RCC 7860 (cell line): ENCODE results near the gene RAB26.
"Not testable (repeated sequence)": the region's sequence is repeated elsewhere in the genome, so short reads cannot be mapped to it uniquely, and the experiment has no call there.

Experiments
- DNase-seq: peaks from one replicate; pipeline ENCODE4 v3.0.0-alpha.2; 2015; ENCODE audit warnings: low spot score
- FAIRE-seq: peaks from 2 replicates; lab custom pipeline; 2012; peaks lifted over from hg19 to GRCh38; lab: Jason Lieb, UNC

RAB26 gene, protein sequence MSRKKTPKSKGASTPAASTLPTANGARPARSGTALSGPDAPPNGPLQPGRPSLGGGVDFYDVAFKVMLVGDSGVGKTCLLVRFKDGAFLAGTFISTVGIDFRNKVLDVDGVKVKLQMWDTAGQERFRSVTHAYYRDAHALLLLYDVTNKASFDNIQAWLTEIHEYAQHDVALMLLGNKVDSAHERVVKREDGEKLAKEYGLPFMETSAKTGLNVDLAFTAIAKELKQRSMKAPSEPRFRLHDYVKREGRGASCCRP

DNA sequence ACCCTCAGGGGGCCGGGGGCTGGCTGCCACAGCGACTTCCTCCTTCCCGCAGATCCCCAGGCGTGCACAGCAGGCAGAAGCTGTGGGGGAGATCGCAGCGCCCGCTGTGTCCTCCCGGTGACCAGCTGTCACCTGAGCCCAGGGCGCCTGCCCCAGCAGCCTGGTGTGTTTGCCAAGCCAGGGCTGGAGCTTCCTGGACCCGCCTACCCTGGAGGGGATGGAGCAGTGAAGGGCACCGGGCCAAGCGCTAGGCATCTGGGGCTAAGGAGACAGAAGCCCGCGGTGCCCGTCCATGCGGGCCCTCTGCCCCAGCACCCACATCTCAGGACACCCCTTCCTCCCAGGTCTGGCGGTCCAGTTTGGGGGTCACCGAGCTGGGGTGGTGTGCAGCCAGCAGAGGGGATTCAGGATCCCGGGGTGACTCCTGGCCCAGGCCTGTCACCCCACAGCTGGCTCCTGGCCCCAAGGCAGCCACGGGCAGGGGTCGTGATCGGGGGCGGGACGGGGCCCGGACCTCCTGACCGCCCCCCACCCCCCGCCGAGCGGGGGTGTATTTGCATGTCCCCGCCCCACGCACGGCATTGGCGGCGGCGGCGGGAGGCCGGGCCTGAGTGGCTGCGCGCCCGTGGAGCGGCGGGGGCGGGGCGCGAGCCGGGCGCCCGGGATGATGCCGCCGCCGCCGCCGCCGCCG is at the start of gene RAB26:
Gene RAB26 (plus strand): TSS at position 645 of the 691 bp plus-strand sequence. CDS start 159 bp downstream, outside the sequence.
- peak; percentile 75 for DNase-seq
- no peak for FAIRE-seq

DNA sequence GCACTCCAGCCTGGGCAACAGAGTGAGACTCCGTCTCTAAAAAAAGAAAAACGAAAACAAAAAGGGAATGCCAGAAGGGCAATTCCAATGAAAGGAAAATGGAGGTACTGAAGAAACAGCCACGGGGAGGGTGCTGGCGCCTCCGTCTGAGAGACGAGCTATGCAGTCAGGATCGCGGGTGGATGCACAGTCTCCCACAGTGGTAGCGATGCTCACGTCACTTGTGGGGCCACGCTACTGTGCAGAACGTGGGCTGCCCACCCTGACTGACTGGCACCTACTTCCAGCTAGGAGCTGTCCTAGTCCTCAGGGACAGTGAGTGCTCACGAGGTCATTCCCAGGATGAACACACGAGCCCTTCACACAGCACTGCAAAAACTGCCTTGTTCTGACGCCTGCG is 46.8 kb upstream of the RAB26 start:
- FAIRE-seq, DNase-seq: not testable (repeated sequence)

DNA sequence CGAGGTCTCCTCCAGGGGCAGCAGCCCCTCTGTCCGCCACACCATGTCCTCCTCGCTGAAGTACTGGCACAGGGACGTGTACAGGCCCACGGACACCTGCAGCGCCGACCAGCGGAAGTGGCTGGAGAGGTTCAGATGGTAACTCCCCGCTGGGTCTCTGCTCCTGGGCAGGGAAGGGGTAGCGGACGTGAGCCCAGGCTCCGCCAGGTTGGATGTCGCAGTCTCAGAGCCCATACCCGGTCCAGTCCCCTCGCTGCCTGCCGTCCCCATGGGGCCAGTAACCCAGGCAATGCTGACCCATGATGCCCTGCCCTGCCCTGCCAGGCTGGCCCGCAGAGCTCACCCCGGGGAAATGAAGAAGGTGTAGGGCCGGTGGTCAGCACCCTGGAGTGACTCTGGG is 46.0 kb upstream of the RAB26 start:
- DNase-seq = no peak

DNA sequence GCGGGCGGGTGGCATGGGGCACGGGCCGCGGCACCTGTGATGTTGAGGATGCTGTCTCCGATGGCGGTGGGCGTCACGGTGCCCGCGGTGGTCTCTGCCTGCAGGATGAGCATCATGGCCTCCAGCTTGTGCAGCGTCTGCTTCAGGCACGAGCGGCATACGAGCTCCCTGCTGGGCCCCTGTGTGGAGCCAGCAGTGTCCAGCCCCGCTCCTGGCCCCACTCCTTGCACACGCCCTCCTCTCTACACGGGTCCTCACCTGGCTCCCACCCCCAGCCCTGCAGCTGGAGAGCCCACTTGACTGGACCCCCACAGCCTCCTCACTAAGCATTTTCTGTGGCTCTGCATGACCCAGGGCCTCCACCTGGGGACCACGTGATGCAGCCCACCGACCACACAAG is 44.0 kb upstream of the RAB26 start:
- DNase-seq, FAIRE-seq: not testable (repeated sequence)

More for the DNA sequence above, 46.0 kb upstream of the RAB26 start:
- no peak for FAIRE-seq

DNA sequence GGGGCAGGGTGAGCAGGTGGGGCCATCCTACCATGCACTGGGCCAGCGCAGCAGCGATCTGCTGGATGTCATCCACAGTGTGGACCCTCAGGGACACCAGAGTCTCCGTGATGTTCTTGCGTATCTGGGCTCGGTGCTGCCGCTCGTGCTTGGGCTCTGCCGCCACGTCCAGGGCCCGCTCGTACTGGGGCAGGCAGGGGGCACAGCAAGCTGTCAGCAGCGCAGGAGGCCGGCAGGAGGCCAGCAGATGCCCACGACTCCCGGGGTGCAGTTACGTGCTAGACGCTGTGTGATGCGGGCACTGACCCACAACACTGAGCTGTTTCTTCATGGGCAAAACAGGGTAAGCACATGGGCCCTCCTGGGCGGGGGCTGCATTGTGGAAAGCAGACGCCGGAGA is 43.1 kb upstream of the RAB26 start:
- not testable (repeated sequence) for FAIRE-seq, DNase-seq

DNA sequence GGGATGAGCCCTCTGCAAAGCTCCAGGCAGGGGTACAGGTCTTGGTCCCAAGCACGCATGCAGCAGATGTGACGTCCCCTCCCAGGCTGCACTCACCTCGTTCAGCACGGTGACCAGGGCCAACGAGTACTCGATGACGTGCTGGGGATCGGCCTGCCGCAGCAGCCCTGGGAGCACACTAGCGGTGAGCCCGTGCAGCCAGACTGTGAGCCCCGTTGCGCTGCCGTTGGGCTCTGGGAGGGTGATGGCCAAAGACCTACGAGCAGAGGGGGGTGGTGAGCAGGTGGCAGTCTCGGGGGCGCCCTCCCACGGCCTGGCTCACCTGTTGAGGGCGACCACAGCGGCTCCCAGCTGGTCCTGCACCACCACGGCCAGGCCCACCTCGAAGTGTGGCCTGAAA is 42.7 kb upstream of the RAB26 start:
- not testable (repeated sequence) for FAIRE-seq, DNase-seq

DNA sequence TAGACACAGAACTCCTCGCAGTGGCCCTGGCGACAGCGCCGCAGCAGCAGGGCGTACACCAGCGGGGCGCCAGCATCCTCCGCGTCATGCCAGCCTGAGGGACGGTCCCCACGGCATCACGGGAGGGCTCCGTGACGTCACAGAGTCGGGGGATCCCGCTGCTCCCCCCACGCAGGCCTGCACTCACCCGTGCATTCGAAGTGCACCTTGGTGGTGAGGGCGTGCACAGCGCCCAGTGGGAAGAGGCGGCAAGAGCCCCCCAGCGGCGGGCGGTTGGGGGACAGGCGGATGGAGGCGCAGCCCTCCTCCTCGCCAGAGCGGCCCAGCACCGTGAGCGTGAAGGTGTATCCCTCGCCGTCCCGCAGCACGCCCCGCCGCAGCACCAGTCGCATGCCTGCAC is 42.2 kb upstream of the RAB26 start:
- not testable (repeated sequence) for FAIRE-seq, DNase-seq

DNA sequence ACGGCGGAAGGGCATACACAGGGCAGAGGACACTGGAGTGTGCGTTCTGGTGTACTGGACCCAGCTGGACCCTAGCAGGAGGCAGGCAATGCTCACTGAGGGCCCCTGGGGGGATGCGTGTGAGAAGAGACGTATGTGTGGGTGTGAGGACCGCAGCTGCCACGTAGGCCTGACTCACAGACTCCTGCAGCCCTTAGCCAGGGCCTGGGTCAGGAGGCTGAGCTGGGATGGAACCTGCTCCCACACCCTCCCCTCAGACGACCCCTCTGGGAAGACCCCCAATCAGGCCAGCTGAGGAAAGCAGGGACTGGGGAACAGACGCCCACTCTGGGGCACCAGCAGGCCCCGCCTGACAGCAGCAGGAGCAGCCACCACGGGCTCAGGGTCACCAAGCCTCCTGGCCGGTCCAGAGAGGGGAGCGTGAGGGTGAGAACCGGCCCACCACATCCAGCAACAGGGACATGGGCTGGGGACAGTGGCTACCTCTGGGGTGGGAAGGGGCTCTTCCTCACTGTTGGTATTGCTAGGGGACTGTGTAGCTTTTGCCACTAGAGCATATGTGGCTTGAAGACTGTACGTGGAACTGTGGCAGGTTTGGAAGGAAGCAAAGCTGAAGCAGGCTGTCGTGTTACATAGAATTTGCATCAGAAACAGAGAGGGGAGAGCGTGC is 41.2 kb upstream of the RAB26 start:
- FAIRE-seq = not testable (repeated sequence)
- peak; percentile 47 for DNase-seq

DNA sequence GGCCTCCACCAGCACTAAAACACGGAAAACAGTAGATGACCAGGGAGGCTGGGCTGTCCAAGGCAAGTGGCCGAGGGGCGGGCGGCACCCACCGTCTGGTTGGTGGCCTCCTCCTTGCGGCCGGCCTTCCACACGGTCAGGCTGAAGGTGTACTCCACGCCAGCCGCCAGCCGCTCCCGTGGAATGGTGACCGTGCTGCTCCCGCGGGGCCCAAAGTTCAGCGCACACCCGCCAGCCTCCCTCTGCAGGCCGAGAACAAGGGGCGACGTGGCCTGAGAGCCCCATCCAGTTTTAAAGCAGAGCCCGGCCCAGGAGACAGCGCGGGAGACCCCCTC is 40.7 kb upstream of the RAB26 start:
- not testable (repeated sequence) for FAIRE-seq, DNase-seq

DNA sequence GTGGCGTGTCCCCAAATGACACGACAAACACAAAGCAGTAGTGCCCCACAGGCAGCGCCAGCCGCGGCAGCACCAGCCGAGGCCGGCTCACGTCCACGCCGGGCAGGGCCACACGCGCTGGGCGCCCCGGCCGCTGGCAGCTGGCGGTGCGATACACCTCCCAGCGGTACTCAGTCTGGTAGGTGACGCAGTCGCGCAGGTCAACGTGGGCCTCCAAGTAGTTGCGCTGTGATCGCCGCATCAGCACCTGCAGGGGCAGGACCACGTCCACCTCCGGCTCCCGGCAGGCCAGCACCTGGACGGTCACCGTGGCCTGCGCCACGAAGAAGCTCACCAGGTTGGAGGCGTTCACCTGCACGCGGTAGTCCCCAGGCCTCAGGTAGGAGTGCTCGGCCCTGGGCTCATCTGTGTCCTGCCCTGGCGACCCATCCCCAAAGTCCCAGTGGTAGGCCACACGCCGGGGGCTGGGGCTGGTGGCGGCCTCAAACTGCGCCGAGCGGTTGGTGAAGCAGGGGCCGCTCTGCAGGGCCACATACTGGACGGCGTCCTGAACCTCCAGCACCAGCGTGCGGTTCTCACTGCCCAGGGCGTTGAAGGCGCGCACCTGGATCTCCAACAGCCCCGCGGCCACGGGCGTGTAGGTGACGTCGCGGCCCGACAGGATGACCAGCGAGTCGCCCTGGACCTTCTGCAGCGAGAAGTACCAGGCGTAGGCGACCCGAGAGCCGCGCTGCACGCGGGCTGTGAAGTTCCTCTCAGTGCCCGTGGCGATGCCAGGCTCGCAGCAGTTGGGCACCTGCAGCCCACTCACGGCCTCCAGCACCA is 39.8 kb upstream of the RAB26 start:
- FAIRE-seq = not testable (repeated sequence)

DNA sequence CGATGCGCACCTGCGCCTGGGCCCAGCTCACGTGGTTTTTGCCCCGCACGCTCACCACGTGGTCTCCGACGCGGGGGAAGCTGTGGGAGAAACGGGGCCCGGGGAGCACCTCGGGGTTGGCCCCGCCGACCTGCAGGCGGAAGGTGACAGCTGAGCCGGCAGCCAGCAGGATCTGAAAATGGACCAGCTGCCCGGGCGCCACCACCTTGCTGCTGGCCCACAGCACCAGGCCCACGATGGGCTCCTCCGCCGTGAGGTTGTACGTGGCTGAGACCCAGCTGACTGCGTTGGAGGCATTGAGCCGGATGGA is 39.2 kb upstream of the RAB26 start:
- DNase-seq, FAIRE-seq: not testable (repeated sequence)

More for the DNA sequence above, 39.8 kb upstream of the RAB26 start:
- DNase-seq = not testable (repeated sequence)

DNA sequence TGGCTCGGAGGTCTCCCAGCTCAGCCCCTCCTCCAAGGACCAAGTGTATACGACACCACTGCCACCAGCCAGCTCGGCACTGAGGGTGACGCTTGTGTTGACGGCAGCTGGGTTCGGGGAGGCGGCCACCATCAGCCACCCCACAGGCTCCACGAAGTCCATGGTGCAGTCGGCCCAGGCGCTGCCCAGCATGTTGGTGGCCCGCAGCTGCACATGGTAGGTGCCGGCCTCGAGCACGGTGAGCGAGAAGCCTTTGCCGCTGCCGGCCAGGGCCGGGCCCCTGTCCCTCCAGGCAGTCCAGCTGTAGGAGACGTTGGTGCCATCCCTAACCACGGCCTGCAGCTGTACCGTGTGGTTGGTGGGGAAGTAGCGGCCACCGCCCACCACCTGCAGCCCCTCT is 38.6 kb upstream of the RAB26 start:
- FAIRE-seq = not testable (repeated sequence)

DNA sequence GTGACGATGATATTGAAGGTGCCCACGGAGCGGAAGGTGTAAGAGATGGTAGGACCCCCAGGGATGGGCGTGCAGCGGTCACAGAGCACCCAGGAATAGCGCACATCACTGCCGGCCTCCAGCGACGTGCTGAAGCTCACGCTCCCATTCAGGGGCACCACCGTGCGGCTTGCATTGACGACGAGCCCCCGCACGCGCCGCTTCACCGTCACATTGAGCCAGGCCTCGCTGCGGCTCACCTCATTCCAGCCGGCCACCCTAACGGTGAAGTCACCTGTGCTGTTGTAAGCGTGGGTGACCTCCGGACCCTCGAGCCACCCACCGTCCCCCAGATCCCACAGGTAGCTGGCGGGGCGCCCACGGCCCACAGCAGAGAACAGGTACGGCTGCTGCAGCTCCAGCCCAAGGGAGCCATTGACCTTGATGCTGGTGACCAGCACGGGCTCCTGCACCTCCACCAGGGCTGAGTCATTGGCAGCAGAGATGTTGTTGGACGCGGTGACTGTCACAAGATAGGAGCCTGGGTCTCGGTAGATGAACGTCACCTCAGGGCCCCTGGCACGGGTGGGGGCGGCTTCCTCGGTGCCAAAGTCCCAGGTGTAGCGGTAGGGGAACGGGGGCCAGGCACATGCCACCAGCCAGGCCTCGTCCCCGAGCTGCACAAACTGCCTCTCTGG is 38.0 kb upstream of the RAB26 start:
- not testable (repeated sequence) for FAIRE-seq

More for the DNA sequence above, 38.6 kb upstream of the RAB26 start:
- not testable (repeated sequence) for DNase-seq

DNA sequence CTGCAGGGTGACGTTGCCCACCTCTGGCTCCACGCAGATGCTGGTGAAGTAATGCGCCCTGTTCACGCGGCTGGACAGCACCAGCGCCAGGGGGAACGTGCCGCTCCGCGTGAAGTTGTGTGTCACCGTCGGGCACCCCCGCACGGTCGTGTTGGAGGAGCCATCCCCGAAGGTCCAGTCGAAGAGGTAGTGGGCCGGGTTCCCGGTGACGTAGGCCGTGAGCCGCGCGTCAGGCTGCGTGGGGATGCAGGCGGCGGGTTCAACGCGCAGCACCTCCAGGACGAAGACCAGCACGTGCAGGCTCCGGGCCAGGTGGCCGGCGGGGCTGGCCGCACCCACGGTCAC is 37.4 kb upstream of the RAB26 start:
- not testable (repeated sequence) for FAIRE-seq, DNase-seq

More for the DNA sequence above, 38.0 kb upstream of the RAB26 start:
- not testable (repeated sequence) for DNase-seq

DNA sequence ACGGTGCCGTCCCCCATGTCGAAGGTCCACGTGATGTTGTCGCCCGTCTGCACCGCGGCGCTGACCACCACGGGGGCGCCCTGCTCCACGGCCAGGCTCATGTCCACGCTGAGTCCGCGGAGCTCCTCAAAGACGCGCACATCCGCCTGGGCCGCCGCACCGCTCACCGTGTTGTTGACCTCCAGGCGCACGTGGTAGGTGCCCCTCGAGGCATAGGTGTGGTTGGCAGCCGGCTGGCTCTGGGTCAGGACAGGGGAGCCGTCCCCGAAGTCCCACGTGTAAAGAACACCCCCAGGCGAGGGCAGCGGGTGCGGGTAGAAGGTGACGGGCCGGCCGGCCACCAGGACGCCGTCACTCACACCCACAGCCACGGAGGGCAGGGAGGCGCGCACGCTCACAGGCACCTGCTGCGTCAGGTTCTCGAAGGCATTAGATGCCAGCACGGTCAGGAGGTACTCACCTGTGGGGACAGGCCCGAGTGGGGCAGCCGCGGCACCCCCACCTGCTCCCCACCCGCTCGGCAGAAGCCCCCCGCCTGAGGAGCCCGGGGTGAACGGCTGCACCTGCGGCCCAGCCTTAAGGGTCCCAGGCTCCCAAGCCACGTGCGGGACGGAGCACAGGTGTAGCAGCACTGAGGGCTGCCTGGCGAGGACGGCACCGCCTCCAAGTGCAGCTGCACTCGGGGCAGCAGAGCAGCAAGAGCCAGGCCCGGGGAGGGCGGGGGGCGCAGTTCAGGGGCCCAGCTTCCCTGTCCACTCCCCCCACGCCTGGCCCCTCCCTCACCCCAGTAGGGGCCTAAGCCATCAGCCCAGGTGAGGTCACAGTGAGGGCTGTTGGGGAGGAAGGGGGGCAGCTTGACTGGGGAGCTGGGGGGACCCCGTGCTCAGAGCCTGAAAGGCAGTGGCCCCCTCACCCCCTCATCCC is 36.8 kb upstream of the RAB26 start:
- not testable (repeated sequence) for DNase-seq, FAIRE-seq

DNA sequence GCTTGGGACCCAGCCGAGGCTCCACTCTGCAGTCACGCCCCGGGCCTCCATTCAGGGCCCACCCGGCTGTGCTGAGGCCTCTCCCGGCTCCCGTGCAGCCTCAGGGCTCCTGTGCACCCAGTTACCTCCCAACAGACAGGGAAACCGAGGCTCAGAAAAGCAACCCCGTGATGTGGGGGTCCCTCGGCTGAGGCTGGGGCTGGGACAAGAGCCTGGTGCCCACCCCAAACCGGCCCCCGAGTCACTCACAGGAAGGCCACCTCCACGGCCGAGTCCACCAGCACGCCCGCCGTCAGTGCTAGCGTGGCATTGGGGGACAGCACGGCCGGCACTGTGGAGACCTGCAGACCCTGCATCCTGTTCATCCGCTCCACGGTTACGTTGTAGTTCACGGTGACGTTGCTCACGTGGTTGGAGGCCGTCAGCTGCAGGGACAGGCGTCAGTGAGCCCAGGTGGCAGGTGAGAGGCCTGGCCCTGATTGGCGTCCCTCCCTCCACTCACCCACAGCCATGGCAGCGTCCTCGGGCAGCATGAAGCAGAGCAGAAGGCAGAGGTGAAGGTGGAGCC is 35.8 kb upstream of the RAB26 start:
- not testable (repeated sequence) for FAIRE-seq, DNase-seq

DNA sequence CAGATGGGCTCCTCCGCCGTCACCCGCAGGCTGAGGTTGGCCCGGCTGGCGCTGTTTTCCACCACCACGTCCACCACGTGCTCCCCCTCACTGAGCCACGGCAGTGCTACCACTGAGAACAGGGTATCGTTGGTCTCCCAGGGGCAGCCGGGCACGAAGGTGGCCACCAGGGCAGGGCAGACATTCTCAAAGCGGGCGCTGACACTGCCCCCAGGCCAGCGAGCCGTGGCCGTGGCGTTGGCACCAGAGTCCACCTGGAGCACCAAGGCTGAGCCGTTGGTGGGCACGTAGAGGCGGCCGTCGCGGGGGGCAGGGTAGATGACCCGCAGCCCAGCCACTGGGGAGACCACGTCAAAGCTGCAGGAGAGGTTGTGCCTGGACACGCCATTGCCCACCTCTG is 34.2 kb upstream of the RAB26 start:
- not testable (repeated sequence) for FAIRE-seq, DNase-seq

DNA sequence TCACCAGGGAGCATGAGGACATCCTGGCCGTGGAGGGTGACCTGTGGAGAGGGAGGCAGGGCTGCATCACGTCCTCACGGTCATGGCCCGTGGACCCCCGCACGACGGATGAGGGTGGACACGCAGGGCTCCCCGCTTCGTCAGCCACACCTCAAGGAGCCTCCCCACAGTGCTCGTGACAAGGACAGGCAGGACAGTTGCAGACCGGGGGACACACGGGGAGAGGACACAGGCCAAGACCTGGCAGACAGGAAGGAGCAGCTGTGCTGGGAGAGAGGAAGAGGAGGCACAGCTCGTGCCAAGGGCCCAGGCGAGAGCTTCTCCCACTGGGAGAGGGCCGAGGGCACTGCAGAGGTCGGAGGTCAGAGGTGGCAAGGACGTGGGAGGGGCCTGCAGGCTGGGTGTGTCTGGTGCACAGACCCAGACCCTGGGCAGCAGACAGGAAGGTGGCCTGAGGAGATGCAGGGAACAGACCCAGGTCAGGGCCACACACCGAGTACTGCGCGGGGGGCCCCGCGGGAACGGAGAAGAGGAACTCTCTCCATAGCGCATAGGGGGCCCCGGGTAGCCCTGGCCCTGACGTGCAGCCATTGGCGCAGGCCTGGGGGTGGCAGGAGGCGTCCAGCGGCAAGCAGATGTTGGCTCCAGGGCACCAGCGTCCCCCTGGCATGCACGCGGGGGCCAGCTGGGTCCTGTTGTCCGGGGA is 33.4 kb upstream of the RAB26 start:
- not testable (repeated sequence) for DNase-seq, FAIRE-seq
